OCI-LY3 (cell line): ENCODE results near the gene MDK.

Experiments
- H2AFZ ChIP-seq: fragments of 200-600, 300-600 bp; shearing (Covaris generic); 2 replicates; pipeline ENCODE4 v1.6.0; 2014; ENCODE audit warnings: antibody characterized with exemption, low read depth, low read length
- H3K27ac ChIP-seq: fragments of 200-600, 300-600 bp; sonication (generic); 2 replicates; pipeline ENCODE4 v1.5.1; 2014; ENCODE audit warnings: mild to moderate bottlenecking, low read length, moderate library complexity, mixed read lengths
- H3K27me3 ChIP-seq: fragments of 200-600, 300-600 bp; sonication (generic); 2 replicates; pipeline ENCODE4 v1.6.1; 2014; ENCODE audit warnings: low read depth, low read length, mixed read lengths
- H3K36me3 ChIP-seq: fragments of 200-600, 300-600 bp; sonication (generic); replicated peaks from 2 replicates; pipeline ENCODE3; 2014; ENCODE audit warnings: low read depth, low read length, mixed read lengths
- H3K4me1 ChIP-seq: fragments of 300-600, 200-600 bp; sonication (generic); 2 replicates; pipeline ENCODE4 v1.6.1; 2014; ENCODE audit warnings: low read length, mixed read lengths
- H3K4me2 ChIP-seq: fragments of 200-600, 300-600 bp; sonication (generic); 2 replicates; pipeline ENCODE4 v1.6.1; 2014; ENCODE audit warnings: low read length, mixed read lengths
- H3K4me3 ChIP-seq: fragments of 300-600, 200-600 bp; sonication (generic); 2 replicates; pipeline ENCODE4 v1.5.1; 2014; ENCODE audit warnings: antibody characterized with exemption, mild to moderate bottlenecking, low read length, moderate library complexity
- H3K79me2 ChIP-seq: fragments of 300-600, 200-600 bp; shearing (Covaris generic); 2 replicates; pipeline ENCODE4 v1.6.1; 2014; ENCODE audit warnings: mild to moderate bottlenecking, low read length, mixed read lengths
- H3K9ac ChIP-seq: fragments of 300-600, 200-600 bp; shearing (Covaris generic); 2 replicates; pipeline ENCODE4 v1.6.0; 2014; ENCODE audit warnings: mild to moderate bottlenecking, low read length, moderate library complexity
- H3K9me3 ChIP-seq: fragments of 200-600, 300-600 bp; shearing (Covaris generic); 2 replicates; pipeline ENCODE4 v1.6.1; 2014; ENCODE audit warnings: low read length, mixed read lengths; ENCODE audit not compliant: insufficient read depth
- H4K20me1 ChIP-seq: fragments of 200-600, 300-600 bp; sonication (generic); 2 replicates; pipeline ENCODE4 v1.6.1; 2016; ENCODE audit warnings: low read length, mixed read lengths; ENCODE audit not compliant: insufficient read depth
- CTCF ChIP-seq: fragments of 200-600, 300-600 bp; sonication (generic); IDR thresholded peaks from 2 replicates; pipeline ENCODE4 v1.5.1; 2014; ENCODE audit warnings: antibody characterized with exemption, low read length, low read depth
- EZH2phosphoT487 ChIP-seq: fragments of 200-600 bp; shearing (Covaris generic); IDR thresholded peaks from 2 replicates; pipeline ENCODE4 v1.6.1; 2018; ENCODE audit warnings: antibody characterized with exemption, mixed run types, low read depth

The MDK gene

DNA sequence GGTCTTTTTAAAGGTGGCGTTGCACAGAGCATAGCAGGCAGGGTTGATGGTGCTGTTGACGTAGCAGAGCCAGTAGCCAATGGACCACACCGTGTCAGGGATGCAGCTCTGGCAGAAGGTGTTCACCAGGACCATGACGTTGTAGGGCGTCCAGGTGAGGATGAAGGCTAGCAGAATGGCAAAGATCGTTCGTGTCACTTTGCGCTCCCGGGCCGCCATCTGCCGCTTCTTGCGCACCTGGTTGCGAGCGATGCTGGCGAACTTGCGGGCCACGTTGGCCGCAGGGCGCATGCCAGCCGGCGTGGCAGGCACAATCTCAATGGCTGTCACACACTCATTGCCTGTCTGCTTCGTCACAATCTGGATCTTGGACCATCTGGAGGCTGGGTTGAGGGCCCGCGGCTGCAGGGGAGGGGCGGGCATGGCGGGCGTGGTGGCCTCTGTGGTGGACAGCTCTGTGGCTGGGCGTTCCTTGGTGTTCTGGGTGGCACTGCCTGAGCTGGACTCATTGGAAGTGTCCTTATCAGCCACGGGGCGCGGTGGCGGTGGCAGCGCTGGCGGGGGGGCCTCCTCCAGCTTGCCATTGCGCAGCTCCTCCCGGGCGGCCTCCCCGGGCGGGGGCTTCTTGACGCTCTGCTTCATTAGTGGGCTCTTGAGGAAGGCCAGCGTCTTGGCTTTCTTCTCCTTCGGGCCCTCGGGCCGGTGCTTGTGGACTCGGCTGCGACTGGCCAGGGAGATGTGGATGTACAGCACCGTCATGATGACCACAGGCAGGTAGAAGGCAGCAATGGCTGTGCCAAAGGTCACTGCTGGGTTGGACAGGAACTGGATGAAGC is 3.9 kb downstream of the MDK start:
- Histone ChIP-seq H3K79me2 (no peaks in the 10 kb centered on the region), H3K4me2 (no peak overlapping the region), H3K36me3 (no peaks in the 10 kb centered on the region), H3K4me1 (peaks cover 2% of the 10 kb centered on the region; the same call in 1 of the 2 replicates), H3K27ac (no peak overlapping the region), H3K27me3 (peaks cover 14% of the 10 kb centered on the region), H3K4me3 (no peak overlapping the region), H3K9ac (no peak overlapping the region), H3K9me3 (no peaks in the 10 kb centered on the region), H2AFZ (no peak overlapping the region), H4K20me1 (no peaks in the 10 kb centered on the region)
- TF ChIP-seq EZH2phosphoT487, result no peak
- TF ChIP-seq CTCF, result no peak

- H3K36me3 ChIP-seq, result no peaks in the 10 kb centered on the region
- TF ChIP-seq EZH2phosphoT487 (no peak), CTCF (no peak)
- no peaks in the 10 kb centered on the region for H3K79me2 ChIP-seq
- no peak overlapping the region for H3K9ac ChIP-seq
- no peaks in the 10 kb centered on the region for H4K20me1 ChIP-seq
- no peak overlapping the region for H2AFZ ChIP-seq
- no peaks in the 10 kb centered on the region for H3K4me1 ChIP-seq
- peaks cover 14% of the 10 kb centered on the region for H3K27me3 ChIP-seq
- H3K27ac ChIP-seq, result no peak overlapping the region
- no peaks in the 10 kb centered on the region for H3K9me3 ChIP-seq
- no peak overlapping the region for H3K4me2 ChIP-seq
- H3K4me3 ChIP-seq, result no peak overlapping the region
Measured at GRCh38 chr11:46386005-46386578, 4.6 kb downstream of the MDK start.

GRCh38 chr11:46386674-46387073 is 5.2 kb downstream of the MDK start:
- Histone ChIP-seq H3K4me3 (no peak overlapping the region), H3K4me2 (no peak overlapping the region), H4K20me1 (no peaks in the 10 kb centered on the region), H3K9ac (no peak overlapping the region), H3K9me3 (no peaks in the 10 kb centered on the region), H3K36me3 (no peaks in the 10 kb centered on the region), H2AFZ (no peak overlapping the region), H3K4me1 (no peaks in the 10 kb centered on the region), H3K27ac (no peak overlapping the region), H3K27me3 (peaks cover 14% of the 10 kb centered on the region), H3K79me2 (no peaks in the 10 kb centered on the region)
- no peak for TF ChIP-seq CTCF

DNA sequence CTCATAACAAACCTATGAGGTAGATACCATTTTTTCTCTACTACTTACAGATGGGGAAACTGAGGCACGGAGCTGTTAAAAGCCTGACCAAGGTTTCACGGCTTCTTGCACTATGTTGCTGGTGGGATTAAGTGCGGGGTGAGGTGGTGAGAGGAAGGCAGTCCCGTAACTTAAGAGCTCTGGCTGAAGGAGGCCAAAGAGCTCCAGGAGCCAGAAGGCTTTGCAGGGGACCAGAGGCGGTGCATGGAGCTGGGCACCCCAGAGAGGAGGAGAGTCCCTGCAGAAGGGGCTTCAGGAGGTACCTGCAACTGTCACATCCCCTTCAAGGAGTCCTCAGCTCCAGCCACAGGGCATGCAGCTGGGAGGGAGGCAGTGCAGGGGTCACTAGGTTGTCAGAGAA is 6.0 kb downstream of the MDK start:
- no peak overlapping the region for H2AFZ ChIP-seq
- H4K20me1 ChIP-seq, result no peaks in the 10 kb centered on the region
- H3K4me3 ChIP-seq, result no peak overlapping the region
- H3K4me2 ChIP-seq, result no peak overlapping the region
- H3K27ac ChIP-seq, result no peak overlapping the region
- peaks cover 14% of the 10 kb centered on the region for H3K27me3 ChIP-seq
- H3K36me3 ChIP-seq, result no peaks in the 10 kb centered on the region
- no peaks in the 10 kb centered on the region for H3K79me2 ChIP-seq
- H3K4me1 ChIP-seq, result no peaks in the 10 kb centered on the region
- H3K9me3 ChIP-seq, result no peaks in the 10 kb centered on the region
- no peak overlapping the region for H3K9ac ChIP-seq
- TF ChIP-seq EZH2phosphoT487 (no peak), CTCF (no peak)
